Esophagus muscularis mucosa (tissue), 4 donors: ENCODE data around the gene COX7A1. TPM values are rescaled to one million over a fixed set of nuclear protein-coding genes. Genes with fewer than 3 reads are reported as not detected.

Source experiments
- DNase-seq: peaks from one replicate; pipeline ENCODE4 v3.0.0-alpha.2; 2017; ENCODE audit errors: extremely low spot score
- H3K27ac ChIP-seq, 4 donors: fragments of 200-600 bp; sonication (generic); replicated peaks in 1 of 4; 1 replicate in 3 of 4; 2 replicates in 1 of 4; pipeline ENCODE4 v1.5.1; 2016 to 2019; ENCODE audit warnings: mild to moderate bottlenecking in 1 of 4
- H3K27me3 ChIP-seq, 4 donors: fragments of 200-600 bp; sonication (generic); one replicate each; pipeline versions ENCODE4 v1.5.1 to v1.6.0; 2016 to 2019
- H3K36me3 ChIP-seq, 4 donors: fragments of 200-600 bp; sonication (generic); one replicate each; pipeline ENCODE4 v1.5.1; 2016 to 2019
- H3K4me1 ChIP-seq, 4 donors: fragments of 200-600 bp; sonication (generic); one replicate each; pipeline ENCODE4 v1.5.1; 2016 to 2019
- H3K4me3 ChIP-seq, 4 donors: fragments of 200-600 bp; sonication (generic); 1 replicate in 2 of 4; 2 replicates in 2 of 4; pipeline ENCODE4 v1.5.1; 2016 to 2019; ENCODE audit warnings: mild to moderate bottlenecking in 4 of 4, moderate library complexity in 1 of 4
- H3K9me3 ChIP-seq, 4 donors: fragments of 200-600 bp; sonication (generic); 1 replicate in 3 of 4; 2 replicates in 1 of 4; pipeline ENCODE4 v1.5.1; 2016 to 2019
- EP300 ChIP-seq: sonication (generic); formaldehyde crosslinking; IDR thresholded peaks from one replicate; pipeline ENCODE4 v1.6.1; 2017; ENCODE audit warnings: antibody characterized with exemption
- POLR2A ChIP-seq: fragments of 450-650 bp; IDR thresholded peaks from one replicate; pipeline ENCODE4 v1.6.1; 2017; ENCODE audit warnings: antibody characterized with exemption, moderate library complexity, mild to moderate bottlenecking, low read depth
- POLR2AphosphoS5 ChIP-seq, 2 donors: sonication (generic); formaldehyde crosslinking; IDR thresholded peaks; one replicate each; pipeline ENCODE4 v1.6.1; 2017; ENCODE audit warnings: antibody characterized with exemption in 2 of 2
- WGBS: methylation state at CpG from one replicate; pipeline ENCODE4 v1.1.5; 2018; 5-methylcytosine and 5-hydroxymethylcytosine counted together
- intact Hi-C: fragments of 100-400 bp; cut with DNase I; formaldehyde crosslinking; loops from one replicate; pipeline ENCODE4 v1.15.1; 2023
- total RNA-seq, 4 donors: library from RNA; depleted of rRNA; stranded (reverse); fragments of >200 nt; gene quantifications; one replicate each; pipeline versions ENCODE4 v1.1.0 to v1.2.1, GENCODE V29; 2016
- TF ChIP-seq, protein P1 (sequence below), 3 experiments: fragments of 200-600 bp in 2 of 3; fragments of 450-650 bp in 1 of 3; sonication (generic) in 2 of 3; IDR thresholded peaks; one replicate each; pipeline ENCODE4 v1.5.1; 2017 to 2019; ENCODE audit warnings: antibody characterized with exemption in 3 of 3, mild to moderate bottlenecking in 2 of 3, moderate library complexity in 1 of 3

COX7A1 gene
- total RNA-seq, 4 donors from 2014 or later, result 65.8 to 231 (median 101) TPM

DNA sequence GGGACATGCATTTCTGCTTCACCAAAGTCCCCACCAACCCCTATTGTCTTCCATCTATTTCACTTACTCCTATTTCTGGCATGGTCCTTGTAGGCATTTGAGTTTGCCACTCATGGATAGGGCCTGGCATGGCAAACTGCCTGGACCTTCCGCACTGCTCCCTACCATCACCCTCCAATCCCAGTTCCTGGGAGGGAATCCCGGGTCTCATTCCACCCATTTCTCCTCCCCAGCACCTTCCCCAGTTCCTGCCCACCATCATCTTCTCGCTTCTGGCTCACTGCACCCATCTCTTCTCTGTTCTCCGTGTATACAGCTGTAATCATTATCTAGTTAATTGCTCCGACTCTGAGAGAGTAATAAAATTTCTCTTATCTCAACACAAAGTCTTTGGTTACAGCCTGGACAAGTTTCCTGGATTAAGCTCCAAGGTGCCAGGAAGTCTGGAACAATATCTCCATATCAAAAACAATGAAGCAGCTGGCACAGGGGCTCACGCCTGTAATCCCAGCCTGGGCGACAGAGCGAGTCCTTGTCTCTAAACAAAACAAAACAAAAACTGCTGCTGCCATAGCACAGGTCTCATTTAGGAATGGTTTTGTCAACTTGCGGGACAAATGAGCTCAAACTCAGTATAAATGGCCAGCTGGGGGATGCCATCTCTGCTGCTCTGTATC lies 17.0 kb upstream of the COX7A1 start:
- intact Hi-C loops, result no loop called here
- peaks cover 17 to 24% (median 19%) of the 10 kb centered on the region in 4 donors for H3K4me1 ChIP-seq
- DNase-seq, result no peak
- H3K4me3 ChIP-seq, result no peak overlapping the region
- no peaks in the 10 kb centered on the region for H3K27me3 ChIP-seq
- TF ChIP-seq, protein P1, sequence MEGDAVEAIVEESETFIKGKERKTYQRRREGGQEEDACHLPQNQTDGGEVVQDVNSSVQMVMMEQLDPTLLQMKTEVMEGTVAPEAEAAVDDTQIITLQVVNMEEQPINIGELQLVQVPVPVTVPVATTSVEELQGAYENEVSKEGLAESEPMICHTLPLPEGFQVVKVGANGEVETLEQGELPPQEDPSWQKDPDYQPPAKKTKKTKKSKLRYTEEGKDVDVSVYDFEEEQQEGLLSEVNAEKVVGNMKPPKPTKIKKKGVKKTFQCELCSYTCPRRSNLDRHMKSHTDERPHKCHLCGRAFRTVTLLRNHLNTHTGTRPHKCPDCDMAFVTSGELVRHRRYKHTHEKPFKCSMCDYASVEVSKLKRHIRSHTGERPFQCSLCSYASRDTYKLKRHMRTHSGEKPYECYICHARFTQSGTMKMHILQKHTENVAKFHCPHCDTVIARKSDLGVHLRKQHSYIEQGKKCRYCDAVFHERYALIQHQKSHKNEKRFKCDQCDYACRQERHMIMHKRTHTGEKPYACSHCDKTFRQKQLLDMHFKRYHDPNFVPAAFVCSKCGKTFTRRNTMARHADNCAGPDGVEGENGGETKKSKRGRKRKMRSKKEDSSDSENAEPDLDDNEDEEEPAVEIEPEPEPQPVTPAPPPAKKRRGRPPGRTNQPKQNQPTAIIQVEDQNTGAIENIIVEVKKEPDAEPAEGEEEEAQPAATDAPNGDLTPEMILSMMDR (IDR thresholded peaks at IDR 0.05), result no peak
- peak in 1 of 2 donors; percentile 41 for TF ChIP-seq POLR2AphosphoS5 (IDR thresholded peaks at IDR 0.05)
- TF ChIP-seq EP300, result no peak
- TF ChIP-seq POLR2A, result no peak
- 55% methylated on average over 9 of the region's 9 CpGs for WGBS
- peaks cover 0 to 23% (median 10%) of the 10 kb centered on the region in 4 donors for H3K36me3 ChIP-seq
- no peaks in the 10 kb centered on the region for H3K9me3 ChIP-seq
- H3K27ac ChIP-seq, result peak overlapping the region; percentile 68 to 84 (median 70)

DNA sequence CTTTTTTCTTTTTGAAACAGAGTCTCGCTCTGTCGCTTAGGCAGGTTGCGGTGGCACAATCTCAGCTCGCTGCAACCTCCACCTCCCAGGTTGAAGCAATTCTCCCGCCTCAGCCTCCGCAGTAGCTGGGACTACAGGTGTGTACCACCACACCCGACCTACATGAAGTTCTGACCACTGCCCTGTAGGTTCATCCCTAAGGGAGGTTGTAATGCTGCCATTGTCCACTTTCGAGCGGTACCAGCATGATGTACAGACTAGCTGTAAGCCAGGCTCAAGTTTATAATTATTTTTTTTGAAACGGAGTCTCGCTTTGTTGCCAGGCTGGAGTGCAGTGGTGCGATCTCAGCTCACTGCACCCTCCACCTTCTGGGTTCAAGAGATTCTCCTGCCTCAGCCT lies 11.6 kb upstream of the COX7A1 start:
- Histone ChIP-seq H3K4me3 (no peak overlapping the region), H3K9me3 (no peaks in the 10 kb centered on the region), H3K27ac (no peak overlapping the region), H3K36me3 (peaks cover 0 to 37% (median 16%) of the 10 kb centered on the region in 4 donors), H3K27me3 (no peaks in the 10 kb centered on the region), H3K4me1 (peaks cover 0 to 3% (median 2%) of the 10 kb centered on the region in 4 donors)
- intact Hi-C loops, result no loop called here
- DNase-seq, result no peak
- 96% methylated on average over 12 of the region's 12 CpGs for WGBS
- no peak for TF ChIP-seq EP300
- no peak for TF ChIP-seq POLR2A
- TF ChIP-seq, protein P1 (IDR thresholded peaks at IDR 0.05), result no peak
- TF ChIP-seq POLR2AphosphoS5 (IDR thresholded peaks at IDR 0.05), result no peak

DNA sequence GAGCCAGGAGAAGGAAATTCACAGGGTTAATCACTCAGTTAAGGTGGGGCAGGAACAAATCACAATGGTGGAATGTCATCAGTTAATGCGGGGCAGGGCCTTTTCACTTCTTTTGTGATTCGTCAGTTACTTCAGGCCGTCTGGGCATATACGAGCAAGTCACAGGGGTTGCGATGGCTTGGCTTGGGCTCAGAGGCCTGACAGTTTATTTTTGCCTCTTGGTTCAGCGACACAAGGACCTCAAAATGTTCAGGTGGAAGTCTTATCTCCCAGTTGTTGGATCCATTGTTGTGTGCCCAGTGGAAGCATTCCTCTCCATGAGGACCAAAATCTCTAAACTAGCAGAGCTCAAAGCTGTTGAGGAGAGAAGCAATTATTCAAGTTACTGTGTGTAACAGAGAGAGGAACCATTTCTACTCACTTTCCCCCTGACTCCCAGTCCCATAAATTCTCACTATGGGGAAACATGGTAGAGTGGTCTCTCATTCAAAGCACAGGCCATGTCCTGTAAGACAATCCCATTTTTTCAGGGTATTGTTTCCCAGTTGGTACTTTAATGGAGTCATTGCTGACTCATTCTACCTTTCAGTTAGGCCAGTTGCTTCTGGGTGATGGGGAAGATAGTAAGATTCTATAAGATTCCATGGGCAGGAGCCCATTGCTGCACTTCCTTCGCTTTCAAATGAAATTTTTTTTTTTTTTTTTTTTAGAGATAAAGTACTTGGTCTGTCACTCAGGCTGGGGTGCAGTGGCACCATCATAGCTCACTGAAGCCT lies 8.8 kb upstream of the COX7A1 start:
- H3K9me3 ChIP-seq, result no peaks in the 10 kb centered on the region
- H3K4me3 ChIP-seq, result no peak overlapping the region
- H3K27me3 ChIP-seq, result no peaks in the 10 kb centered on the region
- intact Hi-C loops, result no loop called here
- H3K36me3 ChIP-seq, result peaks cover 0 to 21% (median 11%) of the 10 kb centered on the region in 4 donors
- H3K4me1 ChIP-seq, result no peaks in the 10 kb centered on the region
- WGBS, result 93% methylated on average over 7 of the region's 7 CpGs
- TF ChIP-seq POLR2AphosphoS5 (IDR thresholded peaks at IDR 0.05) (no peak), POLR2A (no peak), EP300 (no peak)
- TF ChIP-seq, protein P1 (IDR thresholded peaks at IDR 0.05), result no peak
- DNase-seq, result no peak
- no peak overlapping the region for H3K27ac ChIP-seq

DNA sequence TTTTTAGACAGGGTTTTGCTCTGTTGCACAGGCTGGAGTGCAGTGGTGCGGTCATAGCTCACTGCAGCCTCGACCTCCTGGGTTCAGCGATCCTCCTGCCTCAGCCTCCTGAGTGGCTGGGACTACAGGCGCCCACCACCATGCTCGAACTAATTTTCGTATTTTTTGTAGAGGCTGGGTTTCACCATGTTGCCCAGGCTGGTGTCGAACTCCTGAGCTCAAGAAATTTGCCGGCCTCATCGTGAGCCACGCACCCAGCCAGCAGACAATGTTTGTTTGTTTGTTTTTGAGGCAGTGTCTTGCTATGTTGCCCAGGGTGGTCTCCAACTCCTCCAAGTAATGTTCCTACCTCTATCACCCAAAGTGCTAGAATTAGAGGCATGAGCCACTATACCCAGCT lies 879 bp upstream of the COX7A1 start:
- 85% methylated on average over 10 of the region's 10 CpGs for WGBS
- Histone ChIP-seq H3K27me3 (no peaks in the 10 kb centered on the region), H3K36me3 (peaks cover 10 to 31% (median 28%) of the 10 kb centered on the region in 4 donors), H3K4me3 (peak overlapping the region; percentile 52 to 74 (median 64)), H3K27ac (peak overlapping the region; percentile 92 to 98 (median 96)), H3K4me1 (peaks cover 31 to 53% (median 36%) of the 10 kb centered on the region in 4 donors), H3K9me3 (no peaks in the 10 kb centered on the region)
- no peak for DNase-seq
- intact Hi-C loops, result no loop called here
- TF ChIP-seq, protein P1 (IDR thresholded peaks at IDR 0.05), result no peak
- TF ChIP-seq EP300, result no peak
- TF ChIP-seq POLR2AphosphoS5 (IDR thresholded peaks at IDR 0.05), result no peak
